Stimulated activated CD4-positive, alpha-beta T cell treated with anti-CD3 and anti-CD28 coated beads, Interleukin-2, amount 100 ng/mL, for 48 hours (primary cell): Measurements from ENCODE around the gene TBCB.
A peak's percentile ranks its signal among the peaks of the same experiment; 100 is the strongest.
"Not testable (repeated sequence)": the region's sequence is repeated elsewhere in the genome, so short reads cannot be mapped to it uniquely, and the experiment has no call there.

Experiments used
- DNase-seq, 2 donors: peaks; one replicate each; pipeline ENCODE4 v3.0.0-alpha.2; 2020

TBCB gene

GRCh38 chr19:36139473-36140303 is 24.4 kb downstream of the TBCB start, which contains the start of gene CAPNS1:
Gene CAPNS1 (plus strand): TSS chr19:36140066. CDS start chr19:36141012, 946 bp downstream.
- DNase-seq: peak; percentile 89

GRCh38 chr19:36140304-36141038 is 25.2 kb downstream of the TBCB start:
- DNase-seq: peak; percentile 29 to 34

- DNase-seq: peak; percentile 93 to 94
Measured at GRCh38 chr19:36141039-36141927, 26.0 kb downstream of the TBCB start.

GRCh38 chr19:36142046-36142445 is 26.8 kb downstream of the TBCB start:
- no peak for DNase-seq

GRCh38 chr19:36142496-36142895 is 27.2 kb downstream of the TBCB start:
- no peak for DNase-seq

GRCh38 chr19:36144624-36145023 is 29.4 kb downstream of the TBCB start:
- no peak for DNase-seq

GRCh38 chr19:36149673-36150406 is 34.6 kb downstream of the TBCB start:
- no peak for DNase-seq

GRCh38 chr19:36150586-36150985 is 35.3 kb downstream of the TBCB start:
- no peak for DNase-seq

GRCh38 chr19:36151144-36152018 is 36.1 kb downstream of the TBCB start:
- DNase-seq: no peak

- no peak for DNase-seq
Measured at GRCh38 chr19:36152019-36152351, 36.7 kb downstream of the TBCB start.

- no peak for DNase-seq
Measured at GRCh38 chr19:36152352-36153091, 37.3 kb downstream of the TBCB start, which contains the start of gene COX7A1. Gene COX7A1 (minus strand): TSS chr19:36152447. CDS start chr19:36152407, 40 bp downstream.

GRCh38 chr19:36153126-36153525 is 37.9 kb downstream of the TBCB start:
- no peak for DNase-seq

GRCh38 chr19:36160821-36161596 is 45.7 kb downstream of the TBCB start:
- no peak for DNase-seq

- no peak for DNase-seq
Measured at GRCh38 chr19:36163813-36164212, 48.5 kb downstream of the TBCB start.

- DNase-seq: no peak
Measured at GRCh38 chr19:36169084-36169760, 54.0 kb downstream of the TBCB start.

GRCh38 chr19:36172852-36173251 is 57.6 kb downstream of the TBCB start:
- DNase-seq: no peak

- not testable (repeated sequence) for DNase-seq
Measured at GRCh38 chr19:36173846-36174245, 58.6 kb downstream of the TBCB start.
